ENCODE results near the gene MYH14. TPM values are rescaled to one million over a fixed set of nuclear protein-coding genes. Genes with fewer than 3 reads are reported as not detected.

Gene MYH14
- 17.1 TPM for total RNA-seq (ENCODE audit: insufficient read depth, low replicate concordance)

GRCh38 chr19:50203281-50204080, at the start of gene MYH14:
TSS of gene MYH14 (plus strand) at chr19:50203622. CDS start at chr19:50210366, 6,744 bp downstream.
- peak; percentile 58 for DNase-seq (ENCODE audit: low spot score)

GRCh38 chr19:50154529-50154928, 48.9 kb upstream of the MYH14 start:
- DNase-seq (ENCODE audit: low spot score): no peak

GRCh38 chr19:50155520-50156109, 47.8 kb upstream of the MYH14 start:
- DNase-seq (ENCODE audit: low spot score): no peak

- no peak for DNase-seq (ENCODE audit: low spot score)
Observed at GRCh38 chr19:50158577-50158976, 44.8 kb upstream of the MYH14 start.

- DNase-seq (ENCODE audit: low spot score): no peak
Observed at GRCh38 chr19:50159078-50159477, 44.3 kb upstream of the MYH14 start.

GRCh38 chr19:50162988-50163387, 40.4 kb upstream of the MYH14 start, which contains the start of gene IZUMO2:
TSS of gene IZUMO2 (minus strand) at chr19:50163281. CDS start at chr19:50163194, 87 bp downstream.
- DNase-seq (ENCODE audit: low spot score): no peak

- DNase-seq (ENCODE audit: low spot score): no peak
Observed at GRCh38 chr19:50167314-50167721, 36.1 kb upstream of the MYH14 start.

GRCh38 chr19:50171752-50172151, 31.7 kb upstream of the MYH14 start:
- DNase-seq (ENCODE audit: low spot score): no peak

GRCh38 chr19:50172726-50173125, 30.7 kb upstream of the MYH14 start:
- no peak for DNase-seq (ENCODE audit: low spot score)

GRCh38 chr19:50173127-50173526, 30.3 kb upstream of the MYH14 start:
- DNase-seq (ENCODE audit: low spot score): no peak

GRCh38 chr19:50174100-50174793, 29.2 kb upstream of the MYH14 start:
- no peak for DNase-seq (ENCODE audit: low spot score)

GRCh38 chr19:50175924-50176323, 27.5 kb upstream of the MYH14 start:
- DNase-seq (ENCODE audit: low spot score): no peak

- no peak for DNase-seq (ENCODE audit: low spot score)
Observed at GRCh38 chr19:50176775-50177174, 26.6 kb upstream of the MYH14 start.

GRCh38 chr19:50178320-50178719, 25.1 kb upstream of the MYH14 start:
- DNase-seq (ENCODE audit: low spot score): no peak

- no peak for DNase-seq (ENCODE audit: low spot score)
Observed at GRCh38 chr19:50178859-50179537, 24.4 kb upstream of the MYH14 start.

- DNase-seq (ENCODE audit: low spot score): no peak
Observed at GRCh38 chr19:50181121-50181520, 22.3 kb upstream of the MYH14 start.

- no peak for DNase-seq (ENCODE audit: low spot score)
Observed at GRCh38 chr19:50184196-50184595, 19.2 kb upstream of the MYH14 start.

GRCh38 chr19:50187937-50188336, 15.5 kb upstream of the MYH14 start:
- DNase-seq (ENCODE audit: low spot score): no peak

GRCh38 chr19:50189331-50189730, 14.1 kb upstream of the MYH14 start:
- no peak for DNase-seq (ENCODE audit: low spot score)

- DNase-seq (ENCODE audit: low spot score): no peak
Observed at GRCh38 chr19:50190439-50190891, 13.0 kb upstream of the MYH14 start.

GRCh38 chr19:50191216-50191615, 12.2 kb upstream of the MYH14 start:
- DNase-seq (ENCODE audit: low spot score): no peak

Measured in umbilical cord (tissue), 2 donors.